ENCODE results near the gene MARCHF6. TPM values are rescaled to one million over a fixed set of nuclear protein-coding genes. Genes with fewer than 3 reads are reported as not detected.

MARCHF6 gene
- total RNA-seq, 2 experiments from 2014 or later, result 72.5 to 76.8 TPM

DNA sequence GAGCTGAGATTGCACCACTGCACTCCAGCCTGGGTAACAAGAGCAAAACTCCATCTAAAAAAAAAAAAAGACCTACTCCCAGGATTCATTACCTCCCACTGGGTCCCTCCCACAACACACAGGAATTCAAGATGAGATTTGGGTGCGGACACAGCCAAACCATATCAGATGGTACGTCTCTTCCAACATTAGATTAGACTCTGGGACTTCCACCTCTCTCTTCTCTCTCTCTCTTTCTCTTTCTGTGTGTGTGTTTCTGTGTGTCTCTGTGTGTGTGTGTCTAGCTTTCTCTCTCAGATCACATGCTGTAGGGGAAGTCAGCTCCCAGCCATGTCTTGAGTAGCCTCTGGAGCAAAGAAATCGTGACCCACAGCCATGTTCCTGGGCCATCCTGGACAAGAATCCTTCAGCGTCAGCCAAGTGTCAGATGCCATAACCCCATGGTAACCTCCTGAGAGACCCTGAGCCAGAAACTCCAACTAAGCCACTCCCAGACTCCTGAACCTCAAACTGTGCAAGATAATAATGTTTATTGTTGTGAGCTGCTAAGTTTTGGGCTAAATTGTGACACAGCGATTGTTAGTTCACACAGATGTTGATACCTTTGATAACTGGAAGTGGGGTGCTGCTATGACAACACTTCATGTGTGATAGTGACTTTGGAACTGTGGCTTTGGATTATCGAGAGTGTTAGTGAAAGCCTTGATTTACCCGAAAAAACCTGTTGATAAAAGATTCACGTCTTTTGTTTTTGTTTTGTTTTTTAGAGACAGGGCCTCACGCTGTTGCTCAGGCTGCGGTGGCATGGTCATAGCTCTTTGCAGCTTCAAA, 41.7 kb upstream of the MARCHF6 start:
- H3K9me3 Mint-ChIP-seq, result no peaks in the 10 kb centered on the region
- CTCF ChIA-PET, result interaction anchor here (1.8 kb wide), 1 partner anchor 28 kb away, joined by 5 read pairs; no protein-coding TSS in a partner anchor
- peaks cover 8% of the 10 kb centered on the region for H3K4me1 Mint-ChIP-seq (ENCODE audit: low read depth)
- H3K27me3 Mint-ChIP-seq (ENCODE audit: low read depth), result peaks cover 17% of the 10 kb centered on the region
- H3K4me3 Mint-ChIP-seq, result no peak overlapping the region
- H3K27ac Mint-ChIP-seq, result no peak overlapping the region
- intact Hi-C loops (cut with micrococcal nuclease), result no loop called here
- DNase-seq, result no peak
- H3K36me3 Mint-ChIP-seq (ENCODE audit: low read depth), result no peaks in the 10 kb centered on the region

DNA sequence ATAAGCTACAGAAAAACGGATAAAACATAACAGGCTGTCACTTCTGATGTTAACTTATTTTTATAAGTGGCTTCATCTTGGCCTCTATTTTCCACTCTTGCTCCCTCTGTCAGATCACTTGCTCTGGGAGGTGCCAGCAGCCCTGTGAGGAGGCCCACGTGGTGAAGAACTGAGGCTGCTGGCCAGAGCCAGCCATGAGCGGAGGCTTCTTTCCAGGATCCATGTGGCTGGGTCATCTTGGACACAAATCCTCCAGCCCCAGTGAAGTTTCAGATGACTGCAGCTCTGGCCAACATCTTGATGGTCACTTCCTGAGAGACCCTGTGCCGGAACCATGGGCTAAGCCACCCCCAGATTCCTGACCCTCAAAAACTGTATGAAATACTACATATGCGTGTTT, 38.3 kb upstream of the MARCHF6 start:
- no peaks in the 10 kb centered on the region for H3K36me3 Mint-ChIP-seq (ENCODE audit: low read depth)
- peaks cover 3% of the 10 kb centered on the region for H3K27me3 Mint-ChIP-seq (ENCODE audit: low read depth)
- CTCF ChIA-PET, result interaction anchor here (0.6 kb wide), 1 partner anchor 106 kb away, joined by 8 read pairs; no protein-coding TSS in a partner anchor
- H3K27ac Mint-ChIP-seq, result no peak overlapping the region
- H3K4me1 Mint-ChIP-seq (ENCODE audit: low read depth), result no peaks in the 10 kb centered on the region
- no peak overlapping the region for H3K4me3 Mint-ChIP-seq
- intact Hi-C loops (cut with micrococcal nuclease), result no loop called here
- no peaks in the 10 kb centered on the region for H3K9me3 Mint-ChIP-seq
- no peak for DNase-seq

DNA sequence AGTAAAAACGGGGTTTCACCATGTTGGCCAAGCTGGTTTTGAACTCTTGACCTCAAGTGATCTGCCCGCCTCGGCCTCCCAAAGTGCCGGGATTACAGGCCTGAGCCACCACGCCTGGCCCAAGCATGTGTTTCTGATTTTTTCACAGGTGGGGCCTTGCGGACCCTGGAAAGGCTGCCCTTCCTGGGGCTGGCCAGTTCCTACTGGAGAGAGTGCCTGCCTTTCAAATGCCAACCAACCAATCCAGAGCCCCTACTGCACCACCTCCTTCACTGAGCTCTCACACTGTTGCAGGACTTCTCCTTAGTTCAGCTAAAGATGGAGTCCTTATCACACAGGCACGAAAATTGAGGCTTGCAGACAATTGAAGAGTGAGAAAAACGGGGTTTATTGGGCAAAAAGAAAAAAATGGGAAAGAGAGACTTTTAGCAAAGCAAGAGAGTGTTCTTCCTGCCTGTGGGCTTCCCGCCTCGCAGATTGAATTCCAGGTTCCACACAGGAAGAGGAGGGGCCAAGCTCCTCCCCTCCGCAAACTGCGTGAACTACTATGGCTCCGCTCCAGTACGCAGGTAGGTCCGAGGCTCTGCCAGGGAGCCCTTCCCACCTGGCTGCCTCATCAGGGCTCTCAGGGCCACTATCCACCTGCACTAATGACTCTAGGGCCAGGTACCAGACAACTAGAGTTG, 37.5 kb upstream of the MARCHF6 start:
- H3K4me1 Mint-ChIP-seq (ENCODE audit: low read depth), result no peaks in the 10 kb centered on the region
- CTCF ChIA-PET, result interaction anchor here (1.2 kb wide), 1 partner anchor 27 kb away, joined by 3 read pairs; no protein-coding TSS in a partner anchor
- no peak for DNase-seq
- H3K9me3 Mint-ChIP-seq, result no peaks in the 10 kb centered on the region
- intact Hi-C loops (cut with micrococcal nuclease), result no loop called here
- H3K4me3 Mint-ChIP-seq, result no peak overlapping the region
- H3K27me3 Mint-ChIP-seq (ENCODE audit: low read depth), result peaks cover 3% of the 10 kb centered on the region
- H3K36me3 Mint-ChIP-seq (ENCODE audit: low read depth), result no peaks in the 10 kb centered on the region
- H3K27ac Mint-ChIP-seq, result no peak overlapping the region

DNA sequence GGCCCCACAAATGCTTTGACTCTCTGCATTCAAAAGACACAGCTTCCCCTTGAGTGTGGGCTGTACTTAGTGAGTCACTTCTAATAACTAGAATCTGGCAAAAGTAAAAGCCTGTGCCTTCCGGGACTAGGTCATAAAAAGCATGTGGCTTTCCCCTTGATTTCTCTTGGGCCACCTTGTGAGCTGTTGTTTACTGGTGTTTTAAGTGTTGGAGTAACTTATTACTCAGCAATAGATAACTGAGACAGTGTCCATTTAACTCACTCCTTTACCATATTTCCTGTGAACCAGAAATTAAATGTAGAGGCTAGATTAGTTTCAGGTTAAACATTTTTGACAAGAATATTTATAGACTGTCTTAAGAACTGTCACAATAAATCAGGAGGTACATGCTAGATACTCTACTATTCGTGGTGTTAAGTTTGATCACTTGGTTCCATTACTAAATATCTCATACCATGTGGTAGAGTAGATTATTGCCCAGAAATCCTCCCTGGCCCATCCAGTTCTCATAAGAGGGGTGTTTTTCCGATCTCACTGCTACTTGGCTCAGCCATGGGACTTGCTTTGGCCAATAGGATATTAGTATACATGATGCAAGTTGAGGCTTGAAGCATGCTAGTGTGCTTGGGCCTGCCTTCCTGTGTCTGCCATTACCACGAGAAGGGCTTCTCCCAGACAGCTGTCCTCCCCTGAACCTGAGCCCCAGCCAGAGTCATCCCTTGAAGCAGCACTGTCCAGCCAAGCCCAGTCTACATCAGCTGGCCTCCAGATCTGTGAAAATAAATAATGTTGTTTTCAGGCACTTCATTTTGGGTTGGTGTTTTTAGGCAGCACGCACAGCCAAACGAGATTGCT, 35.4 kb upstream of the MARCHF6 start:
- Mint-ChIP-seq H3K27me3 (ENCODE audit: low read depth) (no peaks in the 10 kb centered on the region), H3K27ac (no peak overlapping the region)
- CTCF ChIA-PET, result interaction anchor here (1.1 kb wide), 1 partner anchor 385 kb away, joined by 3 read pairs; no protein-coding TSS in a partner anchor

DNA sequence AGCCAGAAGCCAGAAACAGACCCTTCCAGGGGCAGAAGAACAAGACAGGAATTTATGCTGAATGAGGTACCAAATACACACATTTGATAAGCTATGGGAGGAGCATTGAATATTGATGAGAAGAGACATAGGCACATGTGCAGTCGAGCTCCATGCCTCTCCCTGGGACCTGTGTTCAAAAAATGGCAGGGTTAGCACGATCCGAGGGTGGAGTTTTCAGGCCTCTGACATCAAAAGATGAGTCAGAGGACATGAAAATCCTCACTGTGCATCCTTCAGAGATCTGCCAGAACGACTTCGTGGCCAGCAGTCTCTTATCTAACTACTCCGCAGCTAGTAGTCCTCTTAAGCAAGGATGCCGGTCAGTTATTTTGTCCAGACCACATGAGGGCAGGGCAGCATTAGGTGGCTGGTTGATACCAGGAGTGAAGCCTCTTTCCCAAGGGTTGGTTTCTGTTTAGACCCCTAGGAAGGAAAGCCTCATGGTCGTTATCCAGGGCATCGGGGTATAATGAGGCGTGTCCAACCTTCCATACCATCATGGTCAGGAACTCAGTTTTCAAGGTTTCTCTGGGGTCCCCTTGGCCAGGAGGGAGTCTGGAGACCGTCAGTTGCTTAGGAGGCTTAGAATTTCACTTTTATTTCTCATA, 34.2 kb upstream of the MARCHF6 start:
- Mint-ChIP-seq H3K4me3 (no peak overlapping the region), H3K27ac (no peak overlapping the region), H3K36me3 (ENCODE audit: low read depth) (no peaks in the 10 kb centered on the region), H3K9me3 (no peaks in the 10 kb centered on the region), H3K4me1 (ENCODE audit: low read depth) (no peaks in the 10 kb centered on the region), H3K27me3 (ENCODE audit: low read depth) (no peaks in the 10 kb centered on the region)
- intact Hi-C loops (cut with micrococcal nuclease), result no loop called here
- CTCF ChIA-PET, result no interaction called here
- DNase-seq, result no peak

More for the DNA sequence above, 35.4 kb upstream of the MARCHF6 start:
- DNase-seq, result no peak
- H3K4me3 Mint-ChIP-seq, result no peak overlapping the region
- no peaks in the 10 kb centered on the region for H3K9me3 Mint-ChIP-seq
- intact Hi-C loops (cut with micrococcal nuclease), result no loop called here
- H3K4me1 Mint-ChIP-seq (ENCODE audit: low read depth), result no peaks in the 10 kb centered on the region
- no peaks in the 10 kb centered on the region for H3K36me3 Mint-ChIP-seq (ENCODE audit: low read depth)

DNA sequence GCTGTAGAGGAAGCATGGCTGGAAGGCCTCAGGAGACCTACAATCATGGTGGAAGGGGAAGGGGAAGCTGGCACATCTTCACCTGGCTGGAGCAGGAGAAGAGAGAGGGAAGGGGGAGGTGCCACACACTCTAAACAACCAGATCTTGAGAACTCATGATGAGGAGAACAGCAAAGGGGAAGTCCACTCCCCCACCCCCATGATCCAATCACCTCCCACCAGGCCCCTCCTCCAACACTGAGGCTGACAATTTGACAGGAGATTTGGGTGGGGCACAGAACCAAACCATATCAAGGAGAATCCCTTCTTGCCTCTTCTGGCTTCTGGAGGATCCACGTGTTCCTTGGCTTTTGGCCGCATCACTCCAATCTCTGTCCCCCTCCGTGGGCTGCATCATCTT, 32.7 kb upstream of the MARCHF6 start:
- Mint-ChIP-seq H3K27me3 (ENCODE audit: low read depth) (no peaks in the 10 kb centered on the region), H3K4me3 (no peak overlapping the region), H3K36me3 (ENCODE audit: low read depth) (no peaks in the 10 kb centered on the region), H3K4me1 (ENCODE audit: low read depth) (no peaks in the 10 kb centered on the region), H3K9me3 (no peaks in the 10 kb centered on the region), H3K27ac (no peak overlapping the region)
- no peak for DNase-seq
- CTCF ChIA-PET, result no interaction called here
- intact Hi-C loops (cut with micrococcal nuclease), result no loop called here

DNA sequence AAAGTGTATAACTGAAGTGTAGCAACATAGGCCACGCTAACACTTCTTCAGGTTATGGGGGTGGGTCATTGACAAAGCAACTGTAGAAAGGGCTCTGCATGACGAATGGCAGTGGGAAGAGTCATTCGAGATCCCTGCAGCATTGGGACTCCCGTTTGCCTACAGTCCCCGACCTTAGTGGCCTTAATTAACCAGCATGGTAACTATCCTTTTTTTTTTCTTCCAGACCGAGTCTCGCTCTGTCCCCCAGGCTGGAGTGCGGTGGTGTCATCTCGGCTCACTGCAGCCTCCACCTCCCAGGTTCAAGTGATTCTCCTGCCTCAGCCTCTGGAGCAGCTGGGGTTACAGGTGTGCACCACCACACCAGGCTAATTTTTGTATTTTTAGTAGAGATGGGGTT, 31.6 kb upstream of the MARCHF6 start:
- CTCF ChIA-PET, result no interaction called here
- intact Hi-C loops (cut with micrococcal nuclease), result no loop called here
- Mint-ChIP-seq H3K27me3 (ENCODE audit: low read depth) (no peaks in the 10 kb centered on the region), H3K4me1 (ENCODE audit: low read depth) (no peaks in the 10 kb centered on the region), H3K36me3 (ENCODE audit: low read depth) (no peaks in the 10 kb centered on the region), H3K27ac (no peak overlapping the region), H3K9me3 (no peaks in the 10 kb centered on the region), H3K4me3 (no peak overlapping the region)
- no peak for DNase-seq

DNA sequence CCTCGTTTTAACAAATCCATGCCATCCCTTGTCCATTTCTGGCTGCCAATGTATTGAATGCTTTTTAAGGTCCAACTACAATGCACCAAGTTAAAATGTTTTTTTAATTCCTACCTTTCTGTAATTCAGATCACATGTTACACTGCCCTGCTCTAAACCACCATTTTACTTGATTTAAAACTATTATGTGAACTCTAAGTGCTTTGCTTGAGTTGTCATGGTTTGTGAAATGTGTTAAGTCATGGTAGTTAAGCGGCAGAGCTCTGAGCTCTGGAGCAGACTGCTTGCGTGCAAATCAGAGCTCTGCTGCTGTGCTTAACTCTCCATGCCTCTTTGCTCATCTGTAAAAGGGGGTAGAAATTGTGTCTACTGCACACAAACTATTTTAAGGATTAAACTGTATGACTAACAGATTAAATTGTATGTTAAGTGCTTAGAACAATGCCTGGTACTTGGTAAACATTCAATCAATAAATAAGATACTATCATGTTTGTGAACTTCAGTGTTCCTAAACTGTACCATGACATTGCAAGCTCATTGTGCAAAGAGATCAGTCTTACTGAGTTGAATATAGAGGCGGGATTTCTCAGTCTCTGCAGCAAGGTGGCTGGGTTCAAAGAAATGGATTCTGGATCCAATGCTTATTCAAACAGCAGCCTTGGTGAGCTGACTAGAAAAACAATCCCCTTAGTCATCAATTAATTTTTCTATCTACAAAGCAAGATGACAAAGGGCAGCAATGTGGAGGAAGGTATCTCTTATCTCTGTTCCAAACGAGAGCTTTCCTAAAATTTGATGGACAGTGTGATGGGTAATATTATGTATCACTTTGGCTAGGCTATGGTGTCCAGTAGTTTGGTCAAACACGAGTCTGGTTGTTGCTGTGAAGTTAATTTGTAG, 29.7 kb upstream of the MARCHF6 start:
- CTCF ChIA-PET, result no interaction called here
- Mint-ChIP-seq H3K36me3 (ENCODE audit: low read depth) (no peaks in the 10 kb centered on the region), H3K27ac (no peak overlapping the region), H3K27me3 (ENCODE audit: low read depth) (no peaks in the 10 kb centered on the region), H3K4me3 (no peak overlapping the region), H3K4me1 (ENCODE audit: low read depth) (no peaks in the 10 kb centered on the region), H3K9me3 (no peaks in the 10 kb centered on the region)
- intact Hi-C loops (cut with micrococcal nuclease), result no loop called here
- no peak for DNase-seq

DNA sequence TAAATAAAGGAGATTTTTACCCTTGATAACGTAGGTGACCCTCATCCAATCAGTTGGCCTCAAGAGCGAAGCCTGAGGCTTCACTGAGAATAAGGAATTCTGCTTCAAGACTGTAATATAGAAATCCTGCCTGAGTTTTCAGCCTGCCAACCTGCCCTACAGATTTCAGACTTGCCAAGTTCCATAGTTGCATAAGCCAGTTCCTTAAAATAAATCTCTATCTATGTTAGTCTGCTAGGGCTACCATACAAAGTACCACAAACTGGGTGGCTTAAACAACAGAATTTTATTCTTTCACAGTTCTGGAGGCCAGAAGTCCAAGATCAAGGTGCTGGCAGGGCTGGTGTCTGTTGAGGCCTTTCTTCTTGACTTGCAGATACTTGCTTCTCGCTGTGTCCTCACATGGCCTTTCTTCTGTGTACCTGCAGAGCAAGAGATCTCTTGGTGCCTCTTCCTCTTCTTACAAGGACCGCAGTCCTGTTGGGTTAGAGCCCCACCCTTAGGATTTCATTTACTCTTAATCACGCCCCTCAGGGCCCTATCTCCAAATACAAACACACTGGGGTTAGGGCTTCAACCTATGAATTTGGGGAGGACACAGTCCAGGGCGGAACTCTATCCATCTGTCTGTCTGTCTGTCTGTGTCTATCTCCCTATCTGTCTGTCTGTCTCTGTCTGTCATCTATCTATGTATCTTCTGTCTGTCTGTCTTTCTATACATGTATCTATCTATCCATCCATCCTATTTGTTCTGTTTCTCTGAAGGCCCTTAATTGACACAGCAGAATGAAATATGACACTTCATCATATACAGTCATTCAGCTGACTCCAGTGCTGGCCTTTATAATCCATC, 28.8 kb upstream of the MARCHF6 start:
- Mint-ChIP-seq H3K4me3 (no peak overlapping the region), H3K4me1 (ENCODE audit: low read depth) (no peaks in the 10 kb centered on the region), H3K27ac (no peak overlapping the region), H3K27me3 (ENCODE audit: low read depth) (no peaks in the 10 kb centered on the region), H3K9me3 (no peaks in the 10 kb centered on the region), H3K36me3 (ENCODE audit: low read depth) (no peaks in the 10 kb centered on the region)
- no peak for DNase-seq
- intact Hi-C loops (cut with micrococcal nuclease), result no loop called here
- CTCF ChIA-PET, result no interaction called here

DNA sequence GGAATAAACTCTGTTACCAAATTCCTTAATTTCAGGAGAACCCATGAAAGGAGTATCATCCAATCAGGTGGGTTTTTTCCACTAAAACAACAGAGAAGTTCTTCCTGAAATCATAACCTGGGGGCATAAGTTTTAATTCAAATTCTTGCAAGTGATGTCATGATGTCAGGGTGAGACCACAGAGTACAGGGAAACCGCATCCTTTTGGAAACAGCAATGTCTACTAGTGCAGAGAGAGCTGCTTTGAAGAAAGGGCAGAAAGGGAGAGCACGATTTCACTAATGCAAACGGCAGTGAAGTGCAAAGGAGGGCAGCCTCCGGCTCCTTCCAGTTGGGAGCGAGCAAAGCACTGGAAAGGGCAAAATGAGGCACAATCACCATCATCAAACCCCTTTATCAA, 25.2 kb upstream of the MARCHF6 start:
- CTCF ChIA-PET, result no interaction called here
- peaks cover 19% of the 10 kb centered on the region for H3K27me3 Mint-ChIP-seq (ENCODE audit: low read depth)

DNA sequence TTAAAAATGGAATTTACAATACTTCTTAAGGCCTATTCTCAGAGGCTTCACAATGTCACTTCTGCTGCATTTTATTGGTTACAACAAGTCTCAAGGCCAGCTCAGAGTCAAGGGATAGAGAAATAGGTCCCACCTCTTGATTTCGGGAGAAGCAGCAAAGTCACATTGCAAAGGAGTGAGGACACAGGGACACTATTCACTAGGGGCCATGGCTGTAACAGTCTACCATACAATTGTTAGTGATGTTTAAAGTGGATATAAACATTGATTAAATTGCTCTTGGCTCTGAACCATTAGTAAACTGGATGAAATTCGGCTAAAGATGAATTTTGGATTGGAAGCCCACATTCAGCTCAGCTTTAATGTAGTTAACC, 24.1 kb upstream of the MARCHF6 start:
- no peak for DNase-seq
- Mint-ChIP-seq H3K27me3 (ENCODE audit: low read depth) (peaks cover 26% of the 10 kb centered on the region), H3K4me1 (ENCODE audit: low read depth) (peaks cover 4% of the 10 kb centered on the region), H3K4me3 (no peak overlapping the region), H3K27ac (no peak overlapping the region), H3K9me3 (no peaks in the 10 kb centered on the region), H3K36me3 (ENCODE audit: low read depth) (no peaks in the 10 kb centered on the region)
- CTCF ChIA-PET, result interaction anchor here (0.6 kb wide), 1 partner anchor 24 kb away, joined by 4 read pairs; no protein-coding TSS in a partner anchor
- intact Hi-C loops (cut with micrococcal nuclease), result no loop called here

More for the DNA sequence above, 25.2 kb upstream of the MARCHF6 start:
- Mint-ChIP-seq H3K4me1 (ENCODE audit: low read depth) (peaks cover 2% of the 10 kb centered on the region), H3K27ac (no peak overlapping the region), H3K36me3 (ENCODE audit: low read depth) (no peaks in the 10 kb centered on the region), H3K9me3 (no peaks in the 10 kb centered on the region), H3K4me3 (no peak overlapping the region)
- no peak for DNase-seq
- intact Hi-C loops (cut with micrococcal nuclease), result no loop called here
